K562 (cell line): Measurements from ENCODE around the gene NDUFS8. TPM values are rescaled to one million over a fixed set of nuclear protein-coding genes. Genes with fewer than 3 reads are reported as not detected.

Experiments used
- ATAC-seq: fragments of 200-7000 bp; cut with Tn5 transposase; 3 replicates; pipeline ENCODE4 v1.9.1; 2020; ENCODE audit warnings: moderate library complexity
- BruUV-seq: library from RNA; stranded (reverse); fragments of 400-500 nt; replicated peaks from 2 replicates; lab custom pipeline; 2021; lab: Mats Ljungman, UMichigan
- CTCF ChIA-PET: fragments of 300-600 bp; formaldehyde crosslinking; extraction: SDS; loops from one replicate; lab custom pipeline; 2021; ENCODE audit warnings: low intra/inter-chr PET ratio; lab: Yijun Ruan, JAX
- POLR2A ChIA-PET: fragments of 300-600, 350-650 bp; sonication (Branson Sonifier 250); formaldehyde crosslinking; extraction: SDS; loops from one replicate; lab custom pipeline; 2021; ENCODE audit warnings: antibody characterized with exemption, inconsistent platforms; lab: Yijun Ruan, JAX
- DNase-seq, 4 experiments: peaks; one replicate each; pipeline versions ENCODE4 v3.0.0 to v3.0.0-alpha.2; 2011 to 2018; ENCODE audit warnings: low spot score in 3 of 4, mixed read lengths in 3 of 4; ENCODE audit errors: extremely low read depth in 1 of 4
- FAIRE-seq: peaks from 2 replicates; lab custom pipeline; 2011; peaks lifted over from hg19 to GRCh38; lab: Jason Lieb, UNC
- H2AFZ ChIP-seq: 2 replicates; pipeline ENCODE4 v1.6.0; 2011; ENCODE audit warnings: low read depth, low read length, control low read depth, inconsistent platforms
- H3K27ac ChIP-seq: fragments of 200-600 bp; 3 replicates; pipeline ENCODE4 v1.8.0; 2011; ENCODE audit warnings: low read depth, mild to moderate bottlenecking, control low read depth, inconsistent platforms, low read length, moderate library complexity, mixed read lengths; ENCODE audit errors: extremely low read depth
- H3K27me3 ChIP-seq, 2 experiments: fragments of 300-600 bp in 1 of 2; 2 replicates in 1 of 2; 3 replicates in 1 of 2; pipeline versions ENCODE4 v1.6.0 to v1.8.0; 2011; ENCODE audit warnings: inconsistent platforms in 2 of 2, low read length in 2 of 2, mild to moderate bottlenecking in 1 of 2, mixed read lengths in 1 of 2, moderate library complexity in 1 of 2; ENCODE audit not compliant: control insufficient read depth in 2 of 2, insufficient read depth in 2 of 2
- H3K36me3 ChIP-seq: fragments of 300-600 bp; 3 replicates; pipeline ENCODE4 v1.8.0; 2011; ENCODE audit warnings: mild to moderate bottlenecking, low read length, inconsistent platforms; ENCODE audit not compliant: control insufficient read depth, insufficient read depth
- H3K4me1 ChIP-seq, 2 experiments: fragments of 200-600 bp in 1 of 2; replicated peaks in 1 of 2; 2 replicates in 1 of 2; 3 replicates in 1 of 2; pipeline versions ENCODE4 v1.5.1 to v1.8.0; 2011; ENCODE audit warnings: inconsistent platforms in 2 of 2, low read length in 2 of 2, mild to moderate bottlenecking in 1 of 2, mixed read lengths in 1 of 2, moderate library complexity in 1 of 2; ENCODE audit not compliant: control insufficient read depth in 2 of 2, insufficient read depth in 2 of 2
- H3K4me2 ChIP-seq: 2 replicates; pipeline ENCODE4 v1.6.1; 2011; ENCODE audit warnings: low read length, control low read depth, inconsistent platforms, mixed read lengths; ENCODE audit not compliant: insufficient read depth
- H3K4me3 ChIP-seq: fragments of 200-600 bp; sonication (generic), shearing (Covaris generic); 2 replicates; pipeline ENCODE4 v1.5.1; 2016; ENCODE audit warnings: control low read depth, inconsistent platforms
- H3K79me2 ChIP-seq: fragments of 200-600 bp; 3 replicates; pipeline ENCODE4 v1.8.0; 2011; ENCODE audit warnings: low read length, inconsistent platforms; ENCODE audit not compliant: control insufficient read depth, insufficient read depth
- H3K9ac ChIP-seq, 2 experiments: 2 replicates each; pipeline versions ENCODE4 v1.6.0 to v1.6.1; 2011; ENCODE audit warnings: low read depth in 2 of 2, low read length in 2 of 2, control low read depth in 1 of 2, inconsistent platforms in 1 of 2, mild to moderate bottlenecking in 1 of 2, mixed read lengths in 1 of 2; ENCODE audit not compliant: insufficient read depth in 1 of 2
- H3K9me1 ChIP-seq: one replicate; pipeline ENCODE4 v1.6.0; 2011; ENCODE audit warnings: inconsistent platforms, mild to moderate bottlenecking, low read length, moderate library complexity; ENCODE audit not compliant: control insufficient read depth, insufficient read depth
- H3K9me3 ChIP-seq: replicated peaks from 2 replicates; pipeline ENCODE4 v1.5.1; 2011; ENCODE audit warnings: low read depth, low read length, inconsistent platforms; ENCODE audit not compliant: control insufficient read depth, insufficient read depth
- H4K20me1 ChIP-seq: replicated peaks from 2 replicates; pipeline ENCODE4 v1.6.1; 2011; ENCODE audit warnings: low read length, inconsistent platforms, mixed read lengths; ENCODE audit not compliant: control insufficient read depth, insufficient read depth
- POLR2G ChIP-seq: fragments of 200-400 bp; formaldehyde crosslinking; IDR thresholded peaks from 2 replicates; pipeline ENCODE4 v1.6.1; 2017; ENCODE audit warnings: low read depth, mild to moderate bottlenecking, antibody characterized with exemption, low read length, moderate library complexity
- RBFOX2 ChIP-seq: fragments of 200-400 bp; formaldehyde crosslinking; IDR thresholded peaks from 2 replicates; pipeline ENCODE4 v1.6.1; 2017; ENCODE audit warnings: low read depth, mild to moderate bottlenecking, low read length, moderate library complexity
- RBM22 ChIP-seq: fragments of 200-400 bp; formaldehyde crosslinking; IDR thresholded peaks from 2 replicates; pipeline ENCODE4 v1.6.1; 2018; ENCODE audit warnings: low read length, low read depth; ENCODE audit not compliant: poor library complexity, severe bottlenecking
- WGBS: fragments of 100-300 bp; shearing (Covaris generic); methylation state at CpG from one replicate; pipeline ENCODE4 v1.1.6; 2016; ENCODE audit warnings: low coverage, mixed read lengths; ENCODE audit not compliant: insufficient coverage; ENCODE audit errors: missing lambda C conversion rate; 5-methylcytosine and 5-hydroxymethylcytosine counted together
- in situ Hi-C: fragments of 300-500 bp; cut with MboI; formaldehyde crosslinking; loops from 4 replicates; pipeline ENCODE4 v1.15.0; 2018; ENCODE audit warnings: inconsistent platforms, mixed read lengths
- intact Hi-C: fragments of 100-400 bp; cut with micrococcal nuclease; formaldehyde crosslinking; loops from 2 replicates; pipeline ENCODE4 v1.14.2; 2022
- polyA plus RNA-seq, 8 experiments: library from polyadenylated mRNA; depleted of rRNA in 4 of 8; stranded (reverse) in 5 of 8; unstranded in 3 of 8; fragments of >200 nt; fragmentation: Nextera tagmentation in 2 of 8; fragmentation: Illumina TruSeq in 1 of 8; extraction: Ambion mirVana in 2 of 8; extraction: Trizol in 1 of 8; gene quantifications; 2 replicates each; pipeline versions ENCODE4 v1.2.1 to v1.2.3, GENCODE V29; 2011 to 2014; ENCODE audit warnings: inconsistent platforms in 1 of 8, missing spikeins in 1 of 8
- total RNA-seq, 7 experiments: library from RNA; depleted of rRNA in 6 of 7; stranded (reverse); fragments of >200 nt in 6 of 7; fragmentation: Illumina TruSeq in 2 of 7; extraction: Trizol in 2 of 7; gene quantifications; 2 replicates each; pipeline versions ENCODE4 v1.2.1 to v1.2.3, GENCODE V29; 2011 to 2021; ENCODE audit warnings: low replicate concordance in 1 of 7
- TF ChIP-seq, protein P1 (sequence below): fragments of 250-450 bp; sonication (Bioruptor Pico); IDR thresholded peaks from 2 replicates; pipeline ENCODE4 v1.4.0; 2020; ENCODE audit warnings: mild to moderate bottlenecking, moderate library complexity, borderline replicate concordance
- TF ChIP-seq, protein P2 (sequence below): sonication (generic); formaldehyde crosslinking; IDR thresholded peaks from 2 replicates; pipeline ENCODE4 v1.8.1; 2023; ENCODE audit warnings: mild to moderate bottlenecking, missing genetic modification reagents

Gene NDUFS8
- total and polyA plus RNA-seq, 9 of the 15 experiments (the other 6 are each of a cell fraction or from before 2014, with no cell fraction given), result 36.5 to 351 (median 101) TPM

DNA sequence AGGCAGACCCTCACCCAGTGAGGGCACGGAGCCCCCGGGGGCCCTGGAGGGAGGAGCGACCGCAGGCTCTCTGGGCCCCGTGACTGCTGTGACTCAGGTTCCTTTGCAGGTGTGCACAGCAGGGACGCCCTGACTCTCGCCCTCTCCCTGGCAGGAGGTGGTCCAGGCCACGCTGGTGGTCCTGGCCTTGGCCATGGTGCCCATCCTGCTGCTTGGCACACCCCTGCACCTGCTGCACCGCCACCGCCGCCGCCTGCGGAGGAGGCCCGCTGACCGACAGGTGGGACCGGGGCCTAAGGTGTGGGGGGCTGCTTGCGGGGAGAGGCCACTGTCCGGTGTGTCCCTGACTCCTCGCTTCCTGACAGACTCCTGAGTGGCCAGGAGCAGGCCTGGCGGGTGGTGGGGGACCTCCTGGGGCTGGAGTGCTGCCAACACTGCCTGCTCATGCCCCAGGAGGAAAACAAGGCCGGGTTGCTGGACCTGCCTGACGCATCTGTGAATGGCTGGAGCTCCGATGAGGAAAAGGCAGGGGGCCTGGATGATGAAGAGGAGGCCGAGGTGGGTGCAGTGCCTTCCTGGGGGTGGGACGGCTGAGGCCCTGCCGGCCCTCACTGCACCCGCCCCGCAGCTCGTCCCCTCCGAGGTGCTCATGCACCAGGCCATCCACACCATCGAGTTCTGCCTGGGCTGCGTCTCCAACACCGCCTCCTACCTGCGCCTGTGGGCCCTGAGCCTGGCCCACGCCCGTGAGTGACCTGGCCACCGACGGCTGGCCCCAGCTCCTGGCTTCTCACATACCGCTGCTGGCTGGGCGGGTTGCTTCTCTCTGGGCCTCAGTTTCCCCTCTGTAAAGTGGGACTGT, 19.3 kb downstream of the NDUFS8 start:
- TF ChIP-seq POLR2G (peak; percentile 63; the same call in 1 of the 2 replicates), RBFOX2 (peak; percentile 54; the same call in 1 of the 2 replicates), RBM22 (peak; percentile 14)
- TF ChIP-seq, protein P1, sequence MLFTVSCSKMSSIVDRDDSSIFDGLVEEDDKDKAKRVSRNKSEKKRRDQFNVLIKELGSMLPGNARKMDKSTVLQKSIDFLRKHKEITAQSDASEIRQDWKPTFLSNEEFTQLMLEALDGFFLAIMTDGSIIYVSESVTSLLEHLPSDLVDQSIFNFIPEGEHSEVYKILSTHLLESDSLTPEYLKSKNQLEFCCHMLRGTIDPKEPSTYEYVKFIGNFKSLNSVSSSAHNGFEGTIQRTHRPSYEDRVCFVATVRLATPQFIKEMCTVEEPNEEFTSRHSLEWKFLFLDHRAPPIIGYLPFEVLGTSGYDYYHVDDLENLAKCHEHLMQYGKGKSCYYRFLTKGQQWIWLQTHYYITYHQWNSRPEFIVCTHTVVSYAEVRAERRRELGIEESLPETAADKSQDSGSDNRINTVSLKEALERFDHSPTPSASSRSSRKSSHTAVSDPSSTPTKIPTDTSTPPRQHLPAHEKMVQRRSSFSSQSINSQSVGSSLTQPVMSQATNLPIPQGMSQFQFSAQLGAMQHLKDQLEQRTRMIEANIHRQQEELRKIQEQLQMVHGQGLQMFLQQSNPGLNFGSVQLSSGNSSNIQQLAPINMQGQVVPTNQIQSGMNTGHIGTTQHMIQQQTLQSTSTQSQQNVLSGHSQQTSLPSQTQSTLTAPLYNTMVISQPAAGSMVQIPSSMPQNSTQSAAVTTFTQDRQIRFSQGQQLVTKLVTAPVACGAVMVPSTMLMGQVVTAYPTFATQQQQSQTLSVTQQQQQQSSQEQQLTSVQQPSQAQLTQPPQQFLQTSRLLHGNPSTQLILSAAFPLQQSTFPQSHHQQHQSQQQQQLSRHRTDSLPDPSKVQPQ, result no peak
- TF ChIP-seq, protein P2, sequence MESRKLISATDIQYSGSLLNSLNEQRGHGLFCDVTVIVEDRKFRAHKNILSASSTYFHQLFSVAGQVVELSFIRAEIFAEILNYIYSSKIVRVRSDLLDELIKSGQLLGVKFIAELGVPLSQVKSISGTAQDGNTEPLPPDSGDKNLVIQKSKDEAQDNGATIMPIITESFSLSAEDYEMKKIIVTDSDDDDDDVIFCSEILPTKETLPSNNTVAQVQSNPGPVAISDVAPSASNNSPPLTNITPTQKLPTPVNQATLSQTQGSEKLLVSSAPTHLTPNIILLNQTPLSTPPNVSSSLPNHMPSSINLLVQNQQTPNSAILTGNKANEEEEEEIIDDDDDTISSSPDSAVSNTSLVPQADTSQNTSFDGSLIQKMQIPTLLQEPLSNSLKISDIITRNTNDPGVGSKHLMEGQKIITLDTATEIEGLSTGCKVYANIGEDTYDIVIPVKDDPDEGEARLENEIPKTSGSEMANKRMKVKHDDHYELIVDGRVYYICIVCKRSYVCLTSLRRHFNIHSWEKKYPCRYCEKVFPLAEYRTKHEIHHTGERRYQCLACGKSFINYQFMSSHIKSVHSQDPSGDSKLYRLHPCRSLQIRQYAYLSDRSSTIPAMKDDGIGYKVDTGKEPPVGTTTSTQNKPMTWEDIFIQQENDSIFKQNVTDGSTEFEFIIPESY (CRISPR knock-in tag), result peak; percentile 75
- Histone ChIP-seq H3K9me1 (no peaks in the 10 kb centered on the region), H3K36me3 (peaks cover 87% of the 10 kb centered on the region; the same call in 2 of the 3 replicates), H3K4me2 (no peak overlapping the region), H3K27me3 (no peaks in the 10 kb centered on the region), H4K20me1 (no peaks in the 10 kb centered on the region; the same call in 1 of the 2 replicates), H2AFZ (no peak overlapping the region), H3K27ac (no peak overlapping the region), H3K79me2 (no peaks in the 10 kb centered on the region), H3K9me3 (no peaks in the 10 kb centered on the region), H3K9ac (no peak overlapping the region; a peak in 1 of 4 replicates), H3K4me3 (no peak overlapping the region), H3K4me1 (peaks cover 0 to 35% of the 10 kb centered on the region in 2 experiments; a peak in 1 of 5 replicates)
- intact Hi-C loops (no loop called here), in situ Hi-C loops (no loop called here)
- BruUV-seq, result TSS peak; percentile 22
- ATAC-seq (no peak), FAIRE-seq (no peak), DNase-seq (no peak)
- CTCF ChIA-PET, result interaction anchor here (0.6 kb wide), 1 partner anchor 247 kb away, joined by 3 read pairs; no protein-coding TSS in a partner anchor
- 91% methylated on average over 12 of the region's 40 CpGs for WGBS
- POLR2A ChIA-PET, result interaction anchor here (0.6 to 1.1 kb wide), 2 partner anchors 15 to 332 kb away, joined by 3 read pairs; no protein-coding TSS in a partner anchor
